GM23248 (cell line): ENCODE measurements around the gene CACNA1C.

Source experiments
- EZH2 ChIP-seq: fragments of 200-600 bp; sonication (generic); IDR thresholded peaks from 2 replicates; pipeline ENCODE4 v1.6.1; 2018; ENCODE audit warnings: antibody characterized with exemption, mild to moderate bottlenecking; ENCODE audit not compliant: insufficient read depth, poor library complexity, severe bottlenecking
- EZH2phosphoT487 ChIP-seq: fragments of 200-600 bp; sonication (generic); IDR thresholded peaks from 2 replicates; pipeline ENCODE4 v1.6.1; 2018; ENCODE audit warnings: antibody characterized with exemption, moderate library complexity, mild to moderate bottlenecking, low read depth; ENCODE audit not compliant: insufficient read depth

DNA sequence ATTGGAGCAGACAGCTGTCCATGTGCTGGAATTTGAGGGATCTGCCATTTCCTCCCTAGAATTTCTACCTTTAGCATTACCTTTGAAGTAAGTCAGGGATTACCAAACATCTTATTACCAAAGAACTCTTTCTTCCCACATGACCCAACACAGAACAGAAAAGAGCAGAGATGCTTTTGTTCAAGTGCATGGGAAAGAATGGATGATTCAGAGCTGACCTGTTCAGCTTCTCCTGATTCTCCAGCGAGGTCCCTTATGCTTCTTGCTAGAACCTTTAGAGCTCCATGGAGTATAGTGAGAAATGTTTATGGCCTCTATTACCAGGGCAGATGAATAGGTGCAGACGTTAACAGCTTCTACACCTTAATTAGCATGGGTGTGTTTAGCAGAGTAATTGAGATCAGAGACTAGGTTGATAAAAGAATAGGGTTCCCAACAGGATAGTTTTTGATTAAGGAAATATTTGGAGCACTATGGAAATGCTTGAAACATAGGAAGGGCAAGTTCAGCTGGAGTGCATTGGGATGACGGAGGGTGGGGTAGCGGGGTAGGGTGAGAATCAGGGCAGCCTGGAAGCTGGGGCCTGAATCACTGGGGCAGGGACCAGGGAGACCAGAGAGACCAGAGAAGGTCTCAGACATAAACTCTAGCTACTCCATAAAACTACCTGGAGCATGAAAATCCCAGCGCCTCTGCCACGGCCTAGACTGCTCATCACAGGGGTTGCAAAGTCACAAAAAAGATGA lies 223.7 kb downstream of the CACNA1C start:
- TF ChIP-seq EZH2phosphoT487, result no peak
- TF ChIP-seq EZH2, result no peak
